HEK293T (cell line): ENCODE data around the gene LHPP.

Experiments
- BHLHE40 ChIP-seq: fragments of 450-650 bp; IDR thresholded peaks from 2 replicates; pipeline ENCODE4 v1.6.1; 2016; ENCODE audit warnings: mild to moderate bottlenecking, moderate library complexity, borderline replicate concordance
- ELF4 ChIP-seq: fragments of 450-650 bp; IDR thresholded peaks from 2 replicates; pipeline ENCODE4 v1.6.1; 2017; ENCODE audit warnings: antibody characterized with exemption
- FOXM1 ChIP-seq: fragments of 450-650 bp; IDR thresholded peaks from 2 replicates; pipeline ENCODE4 v1.6.1; 2017; ENCODE audit warnings: mild to moderate bottlenecking, borderline replicate concordance
- L3MBTL2 ChIP-seq: fragments of 450-650 bp; conservative IDR thresholded peaks from 2 replicates; pipeline ENCODE4 v1.6.1; 2016; ENCODE audit warnings: mild to moderate bottlenecking
- NFRKB ChIP-seq: fragments of 450-650 bp; IDR thresholded peaks from 2 replicates; pipeline ENCODE4 v1.6.1; 2016; ENCODE audit warnings: mild to moderate bottlenecking, moderate library complexity
- SP1 ChIP-seq: fragments of 450-650 bp; IDR thresholded peaks from 2 replicates; pipeline ENCODE4 v1.6.1; 2017
- SUZ12 ChIP-seq: fragments of 450-650 bp; IDR thresholded peaks from 2 replicates; pipeline ENCODE4 v1.6.1; 2016; ENCODE audit warnings: mild to moderate bottlenecking
- TARDBP ChIP-seq: fragments of 450-650 bp; IDR thresholded peaks from 2 replicates; pipeline ENCODE4 v1.6.1; 2016

GRCh38 chr10:124458473-124458872 is 3.1 kb upstream of the LHPP start:
- TF ChIP-seq TARDBP (no peak), FOXM1 (no peak), ELF4 (no peak), SP1 (no peak), SUZ12 (no peak), L3MBTL2 (no peak), NFRKB (no peak), BHLHE40 (no peak)
